Vagina (tissue), 2 donors: ENCODE data around the gene MYRF.

Experiments
- CTCF ChIP-seq, 3 experiments: fragments of 450-650 bp in 2 of 3; fragments of 200-600 bp in 1 of 3; sonication (generic) in 1 of 3; IDR thresholded peaks; one replicate each; pipeline ENCODE4 v1.5.1; 2017 to 2019; ENCODE audit warnings: antibody characterized with exemption in 3 of 3, mild to moderate bottlenecking in 2 of 3, moderate library complexity in 2 of 3
- POLR2A ChIP-seq, 2 donors: fragments of 450-650 bp; IDR thresholded peaks; one replicate each; pipeline ENCODE4 v1.6.1; 2017; ENCODE audit warnings: antibody characterized with exemption in 2 of 2, mild to moderate bottlenecking in 2 of 2, moderate library complexity in 2 of 2
- POLR2AphosphoS5 ChIP-seq, 2 donors: sonication (generic); formaldehyde crosslinking; IDR thresholded peaks; one replicate each; pipeline ENCODE4 v1.9.0; 2017; ENCODE audit warnings: antibody characterized with exemption in 2 of 2, mild to moderate bottlenecking in 2 of 2, low read depth in 1 of 2; ENCODE audit not compliant: insufficient read depth in 1 of 2

- no peak for TF ChIP-seq CTCF (IDR thresholded peaks at IDR 0.05)
- TF ChIP-seq POLR2AphosphoS5 (IDR thresholded peaks at IDR 0.05; ENCODE audit: insufficient read depth in 1 of 2, low read depth in 1 of 2): no peak
- no peak for TF ChIP-seq POLR2A (IDR thresholded peaks at IDR 0.05)
These were observed 29.9 kb downstream of the MYRF start for GRCh38 chr11:61782299-61782698.
